Sigmoid colon (tissue), 4 donors: ENCODE results near the gene MT1A.

ENCODE experiments used
- EP300 ChIP-seq, 4 donors: sonication (generic); formaldehyde crosslinking; IDR thresholded peaks; one replicate each; pipeline ENCODE4 v1.6.1; 2017; ENCODE audit warnings: antibody characterized with exemption in 4 of 4
- POLR2A ChIP-seq, 2 donors: fragments of 450-650 bp; IDR thresholded peaks; one replicate each; pipeline ENCODE4 v1.6.1; 2016; ENCODE audit warnings: antibody characterized with exemption in 2 of 2, mild to moderate bottlenecking in 2 of 2, moderate library complexity in 2 of 2
- POLR2AphosphoS5 ChIP-seq, 4 donors: sonication (generic); formaldehyde crosslinking; IDR thresholded peaks; one replicate each; pipeline ENCODE4 v1.6.1; 2017; ENCODE audit warnings: antibody characterized with exemption in 4 of 4
- TF ChIP-seq, protein P1 (sequence below), 4 experiments: fragments of 450-650 bp in 3 of 4; fragments of 200-600 bp in 1 of 4; IDR thresholded peaks; one replicate each; pipeline ENCODE4 v1.5.1; 2016 to 2019; ENCODE audit warnings: antibody characterized with exemption in 4 of 4, mild to moderate bottlenecking in 3 of 4, moderate library complexity in 2 of 4

DNA sequence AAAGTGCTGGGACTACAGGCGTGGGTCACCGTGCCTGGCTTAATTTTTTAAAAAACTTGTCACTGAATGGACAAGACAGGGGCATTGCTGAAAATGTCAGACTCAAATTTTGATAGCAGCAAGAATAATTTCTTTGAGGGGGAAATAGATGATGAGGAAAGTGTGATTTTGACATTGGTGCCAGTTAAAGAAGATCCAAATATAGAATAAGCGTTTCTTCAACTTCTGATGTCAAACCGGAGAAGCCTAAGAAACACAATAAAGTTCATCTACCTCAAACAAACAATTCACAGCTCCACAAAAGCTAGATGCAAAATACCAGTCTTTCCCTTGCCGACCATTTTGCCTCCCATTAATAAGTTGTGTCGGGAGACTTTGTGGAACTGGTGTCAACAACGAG, 48.3 kb downstream of the MT1A start:
- TF ChIP-seq, protein P1, sequence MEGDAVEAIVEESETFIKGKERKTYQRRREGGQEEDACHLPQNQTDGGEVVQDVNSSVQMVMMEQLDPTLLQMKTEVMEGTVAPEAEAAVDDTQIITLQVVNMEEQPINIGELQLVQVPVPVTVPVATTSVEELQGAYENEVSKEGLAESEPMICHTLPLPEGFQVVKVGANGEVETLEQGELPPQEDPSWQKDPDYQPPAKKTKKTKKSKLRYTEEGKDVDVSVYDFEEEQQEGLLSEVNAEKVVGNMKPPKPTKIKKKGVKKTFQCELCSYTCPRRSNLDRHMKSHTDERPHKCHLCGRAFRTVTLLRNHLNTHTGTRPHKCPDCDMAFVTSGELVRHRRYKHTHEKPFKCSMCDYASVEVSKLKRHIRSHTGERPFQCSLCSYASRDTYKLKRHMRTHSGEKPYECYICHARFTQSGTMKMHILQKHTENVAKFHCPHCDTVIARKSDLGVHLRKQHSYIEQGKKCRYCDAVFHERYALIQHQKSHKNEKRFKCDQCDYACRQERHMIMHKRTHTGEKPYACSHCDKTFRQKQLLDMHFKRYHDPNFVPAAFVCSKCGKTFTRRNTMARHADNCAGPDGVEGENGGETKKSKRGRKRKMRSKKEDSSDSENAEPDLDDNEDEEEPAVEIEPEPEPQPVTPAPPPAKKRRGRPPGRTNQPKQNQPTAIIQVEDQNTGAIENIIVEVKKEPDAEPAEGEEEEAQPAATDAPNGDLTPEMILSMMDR (IDR thresholded peaks at IDR 0.05), result no peak
- TF ChIP-seq POLR2AphosphoS5 (IDR thresholded peaks at IDR 0.05) (no peak), POLR2A (IDR thresholded peaks at IDR 0.05) (no peak), EP300 (IDR thresholded peaks at IDR 0.05) (no peak)
